SU-DHL-6 (cell line): ENCODE data around the gene RNF150.

ENCODE experiments used
- H2AFZ ChIP-seq: fragments of 200-600 bp; sonication (generic); 2 replicates; pipeline ENCODE4 v1.6.1; 2014; ENCODE audit warnings: low read depth, mild to moderate bottlenecking, moderate library complexity, mixed read lengths, antibody characterized with exemption, low read length; ENCODE audit not compliant: severe bottlenecking
- H3F3A ChIP-seq: fragments of 200-600 bp; shearing (Covaris generic); 2 replicates; pipeline ENCODE4 v1.6.0; 2016; ENCODE audit warnings: antibody characterized with exemption, mild to moderate bottlenecking; ENCODE audit not compliant: insufficient read depth
- H3K27ac ChIP-seq: fragments of 200-600 bp; sonication (generic); 2 replicates; pipeline ENCODE4 v1.5.1; 2016; ENCODE audit warnings: low read depth, mild to moderate bottlenecking, low read length, moderate library complexity, mixed read lengths
- H3K27me3 ChIP-seq: fragments of 200-600 bp; sonication (generic), shearing (Covaris generic); 2 replicates; pipeline ENCODE4 v1.6.0; 2014; ENCODE audit warnings: mild to moderate bottlenecking, low read length
- H3K36me3 ChIP-seq: fragments of 200-600 bp; sonication (generic); 2 replicates; pipeline ENCODE4 v1.6.1; 2014; ENCODE audit warnings: mild to moderate bottlenecking, low read length, mixed read lengths
- H3K4me2 ChIP-seq: fragments of 300-600, 200-600 bp; shearing (Covaris generic), sonication (generic); 2 replicates; pipeline ENCODE4 v1.6.0; 2014; ENCODE audit warnings: low read length, low read depth, mild to moderate bottlenecking; ENCODE audit not compliant: poor library complexity, severe bottlenecking
- H3K4me3 ChIP-seq: fragments of 200-600 bp; sonication (generic); 2 replicates; pipeline ENCODE4 v1.5.1; 2014; ENCODE audit warnings: antibody characterized with exemption, low read length, mild to moderate bottlenecking, mixed read lengths; ENCODE audit not compliant: insufficient read depth, poor library complexity, severe bottlenecking
- H3K79me2 ChIP-seq: fragments of 200-600 bp; sonication (generic); 2 replicates; pipeline ENCODE4 v1.6.1; 2014; ENCODE audit warnings: mild to moderate bottlenecking, low read length, moderate library complexity; ENCODE audit not compliant: insufficient read depth
- H3K9ac ChIP-seq: fragments of 200-600 bp; sonication (generic); 2 replicates; pipeline ENCODE4 v1.7.0; 2014; ENCODE audit warnings: mild to moderate bottlenecking, low read length
- H3K9me2 ChIP-seq: fragments of 200-600 bp; sonication (generic); replicated peaks from 2 replicates; pipeline ENCODE4 v1.6.1; 2014; ENCODE audit warnings: low read length; ENCODE audit not compliant: insufficient read depth
- H3K9me3 ChIP-seq: fragments of 200-600 bp; sonication (generic); 2 replicates; pipeline ENCODE4 v1.6.1; 2014; ENCODE audit warnings: low read length, mixed read lengths; ENCODE audit not compliant: insufficient read depth
- H4K20me1 ChIP-seq: fragments of 200-600 bp; sonication (generic); 2 replicates; pipeline ENCODE4 v1.6.1; 2014; ENCODE audit warnings: low read depth, mild to moderate bottlenecking, antibody characterized with exemption, low read length, moderate library complexity, mixed read lengths
- EZH2phosphoT487 ChIP-seq: fragments of 200-600 bp; sonication (generic), shearing (Covaris generic); conservative IDR thresholded peaks from 2 replicates; pipeline ENCODE4 v1.6.1; 2018; ENCODE audit warnings: mild to moderate bottlenecking, antibody characterized with exemption, low read length, moderate library complexity, mixed read lengths
- TF ChIP-seq, protein P1 (sequence below): fragments of 200-600 bp; sonication (generic); IDR thresholded peaks from one replicate; pipeline ENCODE4 v1.5.1; 2017; ENCODE audit warnings: antibody characterized with exemption, mild to moderate bottlenecking, low read length, moderate library complexity; ENCODE audit not compliant: insufficient read depth, poor library complexity, severe bottlenecking

RNF150 gene

DNA sequence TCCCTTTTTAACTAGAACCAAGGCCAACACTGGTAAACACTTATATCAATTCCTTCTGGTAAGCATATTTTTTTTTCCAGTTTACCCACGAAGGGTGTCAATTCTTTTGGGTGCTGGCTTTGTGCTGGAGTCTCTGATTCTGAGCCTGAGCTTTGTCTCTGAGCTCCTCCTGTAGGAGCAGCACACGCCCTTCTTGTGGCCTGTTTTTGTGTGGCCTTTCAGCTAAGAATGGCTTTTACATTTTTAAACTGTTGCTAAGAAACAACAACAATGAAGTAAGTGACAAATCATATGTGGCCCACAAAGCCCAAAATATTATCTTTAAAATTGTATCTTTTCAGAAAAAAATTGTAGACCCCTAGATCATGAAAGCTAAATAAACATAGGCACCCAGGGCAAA lies 279.1 kb downstream of the RNF150 start:
- H3K27me3 ChIP-seq: no peaks in the 10 kb centered on the region
- H3K27ac ChIP-seq: no peak overlapping the region
- H3K9me3 ChIP-seq: no peaks in the 10 kb centered on the region
- H4K20me1 ChIP-seq: no peaks in the 10 kb centered on the region
- H3K4me3 ChIP-seq: no peak overlapping the region
- H3F3A ChIP-seq: no peaks in the 10 kb centered on the region
- H3K4me2 ChIP-seq: no peak overlapping the region
- TF ChIP-seq, protein P1, sequence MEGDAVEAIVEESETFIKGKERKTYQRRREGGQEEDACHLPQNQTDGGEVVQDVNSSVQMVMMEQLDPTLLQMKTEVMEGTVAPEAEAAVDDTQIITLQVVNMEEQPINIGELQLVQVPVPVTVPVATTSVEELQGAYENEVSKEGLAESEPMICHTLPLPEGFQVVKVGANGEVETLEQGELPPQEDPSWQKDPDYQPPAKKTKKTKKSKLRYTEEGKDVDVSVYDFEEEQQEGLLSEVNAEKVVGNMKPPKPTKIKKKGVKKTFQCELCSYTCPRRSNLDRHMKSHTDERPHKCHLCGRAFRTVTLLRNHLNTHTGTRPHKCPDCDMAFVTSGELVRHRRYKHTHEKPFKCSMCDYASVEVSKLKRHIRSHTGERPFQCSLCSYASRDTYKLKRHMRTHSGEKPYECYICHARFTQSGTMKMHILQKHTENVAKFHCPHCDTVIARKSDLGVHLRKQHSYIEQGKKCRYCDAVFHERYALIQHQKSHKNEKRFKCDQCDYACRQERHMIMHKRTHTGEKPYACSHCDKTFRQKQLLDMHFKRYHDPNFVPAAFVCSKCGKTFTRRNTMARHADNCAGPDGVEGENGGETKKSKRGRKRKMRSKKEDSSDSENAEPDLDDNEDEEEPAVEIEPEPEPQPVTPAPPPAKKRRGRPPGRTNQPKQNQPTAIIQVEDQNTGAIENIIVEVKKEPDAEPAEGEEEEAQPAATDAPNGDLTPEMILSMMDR: no peak
- no peak for TF ChIP-seq EZH2phosphoT487
- H3K79me2 ChIP-seq: no peaks in the 10 kb centered on the region
- no peak overlapping the region for H3K9ac ChIP-seq
- no peak overlapping the region for H2AFZ ChIP-seq
- no peaks in the 10 kb centered on the region for H3K36me3 ChIP-seq
- no peaks in the 10 kb centered on the region for H3K9me2 ChIP-seq

DNA sequence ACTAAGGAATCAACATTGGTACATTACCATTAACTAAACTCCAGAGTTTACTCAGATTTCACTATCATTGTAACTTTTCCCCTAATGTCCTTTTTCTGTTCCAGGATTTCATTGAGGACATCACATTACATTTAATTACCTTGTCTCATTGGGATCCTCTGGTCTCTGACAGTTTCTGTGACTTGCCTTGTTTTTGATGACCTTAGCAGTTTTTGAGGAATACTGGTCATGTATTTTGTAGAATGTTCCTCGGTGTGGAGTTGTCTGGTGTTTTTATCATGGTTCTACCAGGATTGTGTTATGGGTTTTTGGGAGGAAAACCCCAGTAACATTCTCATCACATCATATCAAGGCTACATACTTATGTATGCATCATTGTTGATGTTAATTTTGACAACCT lies 281.5 kb downstream of the RNF150 start:
- Histone ChIP-seq H3K9me2 (no peaks in the 10 kb centered on the region), H3F3A (no peaks in the 10 kb centered on the region), H4K20me1 (no peaks in the 10 kb centered on the region), H3K9ac (no peak overlapping the region), H3K79me2 (no peaks in the 10 kb centered on the region), H3K4me2 (no peak overlapping the region), H3K36me3 (no peaks in the 10 kb centered on the region), H3K27ac (no peak overlapping the region), H3K9me3 (no peaks in the 10 kb centered on the region), H2AFZ (no peak overlapping the region), H3K4me3 (no peak overlapping the region), H3K27me3 (no peaks in the 10 kb centered on the region)
- TF ChIP-seq, protein P1: no peak
- TF ChIP-seq EZH2phosphoT487: no peak

DNA sequence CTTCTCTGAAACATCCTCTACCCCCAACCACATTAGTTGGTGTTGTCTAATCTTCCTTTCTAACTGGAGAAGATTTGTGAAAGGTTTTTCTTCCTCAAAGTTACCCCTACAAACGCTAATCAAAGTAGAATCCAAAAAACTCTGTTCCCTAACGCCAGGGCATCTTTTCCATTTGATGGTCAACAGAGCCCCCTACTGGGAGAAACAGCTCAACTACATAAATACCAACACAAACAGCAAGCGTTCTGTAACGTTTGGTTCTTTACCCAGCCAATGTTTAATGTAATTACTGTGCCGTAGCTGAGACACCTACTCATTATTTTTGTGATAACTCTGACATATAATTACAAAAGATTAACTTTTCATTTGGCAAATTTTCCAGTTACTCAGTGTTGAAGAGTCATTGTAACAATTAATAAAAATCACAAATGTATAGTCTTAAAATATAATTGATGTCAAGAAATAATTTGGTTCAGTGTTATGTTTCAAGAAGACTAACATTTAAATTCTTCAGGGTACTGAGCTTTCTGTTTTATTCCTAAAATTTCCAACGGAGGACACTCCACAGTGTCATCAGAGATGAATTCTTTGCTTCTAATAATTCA lies 282.1 kb downstream of the RNF150 start:
- Histone ChIP-seq H2AFZ (no peak overlapping the region), H3K4me2 (no peak overlapping the region), H3K36me3 (no peaks in the 10 kb centered on the region), H3K9ac (no peak overlapping the region), H3K27ac (no peak overlapping the region), H3K9me3 (no peaks in the 10 kb centered on the region), H3K79me2 (no peaks in the 10 kb centered on the region), H3K27me3 (no peaks in the 10 kb centered on the region), H4K20me1 (no peaks in the 10 kb centered on the region), H3F3A (no peaks in the 10 kb centered on the region), H3K9me2 (no peaks in the 10 kb centered on the region), H3K4me3 (no peak overlapping the region)
- TF ChIP-seq, protein P1: peak; percentile 35
- TF ChIP-seq EZH2phosphoT487: no peak

DNA sequence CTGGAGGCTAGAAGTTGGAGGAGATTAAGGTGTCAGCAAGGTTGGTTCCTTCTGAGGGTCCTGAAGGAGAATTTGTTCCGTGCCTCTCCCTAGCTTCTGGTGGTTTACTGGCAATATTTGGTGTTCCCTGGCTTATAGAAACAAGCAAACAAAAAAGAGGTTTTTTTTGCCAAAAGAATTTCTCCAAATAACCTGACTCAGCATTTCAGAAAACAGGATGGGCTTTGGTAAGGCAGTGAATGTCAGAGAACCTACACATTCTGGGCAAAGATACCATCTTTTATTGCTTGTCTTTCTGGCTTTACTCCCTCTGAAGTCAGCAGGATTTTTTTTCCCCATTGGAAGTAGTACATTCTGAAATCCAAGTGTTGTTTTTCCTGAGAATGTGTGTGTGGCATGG lies 283.7 kb downstream of the RNF150 start:
- H3K27me3 ChIP-seq: no peaks in the 10 kb centered on the region
- H3K9me2 ChIP-seq: no peaks in the 10 kb centered on the region
- H3F3A ChIP-seq: no peaks in the 10 kb centered on the region
- H3K4me3 ChIP-seq: no peak overlapping the region
- no peak overlapping the region for H3K9ac ChIP-seq
- no peak overlapping the region for H2AFZ ChIP-seq
- no peaks in the 10 kb centered on the region for H3K36me3 ChIP-seq
- H3K79me2 ChIP-seq: no peaks in the 10 kb centered on the region
- no peaks in the 10 kb centered on the region for H4K20me1 ChIP-seq
- no peaks in the 10 kb centered on the region for H3K9me3 ChIP-seq
- H3K4me2 ChIP-seq: no peak overlapping the region
- TF ChIP-seq, protein P1: no peak
- no peak for TF ChIP-seq EZH2phosphoT487
- no peak overlapping the region for H3K27ac ChIP-seq
